GM21723 (cell line): ENCODE measurements around the gene MRPL10.

ENCODE experiments used
- ATAC-seq: cut with Tn5 transposase; IDR thresholded peaks from one replicate; pipeline ENCODE4 v1.9.1; 2021; ENCODE audit warnings: mild to moderate bottlenecking, moderate library complexity; ENCODE audit not compliant: unreplicated experiment

MRPL10 gene

GRCh38 chr17:47815106-47815918 is 16.0 kb downstream of the MRPL10 start:
- no peak for ATAC-seq

GRCh38 chr17:47813512-47814031 is 17.8 kb downstream of the MRPL10 start:
- no peak for ATAC-seq

- ATAC-seq = no peak
Observed at GRCh38 chr17:47813077-47813476, 18.3 kb downstream of the MRPL10 start.

GRCh38 chr17:47812146-47812920 is 19.0 kb downstream of the MRPL10 start:
- ATAC-seq = no peak

- no peak for ATAC-seq
Observed at GRCh38 chr17:47811709-47812108, 19.6 kb downstream of the MRPL10 start.

- ATAC-seq = no peak
Observed at GRCh38 chr17:47810901-47811635, 20.3 kb downstream of the MRPL10 start.

GRCh38 chr17:47810200-47810821 is 21.0 kb downstream of the MRPL10 start:
- no peak for ATAC-seq

GRCh38 chr17:47808830-47809480 is 22.4 kb downstream of the MRPL10 start:
- ATAC-seq = no peak

GRCh38 chr17:47808036-47808829 is 23.1 kb downstream of the MRPL10 start:
- ATAC-seq = no peak

- no peak for ATAC-seq
Observed at GRCh38 chr17:47807421-47807820, 23.9 kb downstream of the MRPL10 start.

GRCh38 chr17:47806913-47807255 is 24.5 kb downstream of the MRPL10 start:
- ATAC-seq = no peak

- no peak for ATAC-seq
Observed at GRCh38 chr17:47806026-47806912, 25.1 kb downstream of the MRPL10 start.

- no peak for ATAC-seq
Observed at GRCh38 chr17:47804461-47804860, 26.9 kb downstream of the MRPL10 start.

GRCh38 chr17:47803751-47804150 is 27.6 kb downstream of the MRPL10 start:
- no peak for ATAC-seq

GRCh38 chr17:47803201-47803600 is 28.1 kb downstream of the MRPL10 start:
- ATAC-seq = no peak

- ATAC-seq = peak; percentile 54
Observed at GRCh38 chr17:47802341-47803022, 28.9 kb downstream of the MRPL10 start.

GRCh38 chr17:47801906-47802305 is 29.4 kb downstream of the MRPL10 start:
- ATAC-seq = no peak

- no peak for ATAC-seq
Observed at GRCh38 chr17:47801176-47801765, 30.1 kb downstream of the MRPL10 start.
